Right lobe of liver (tissue), 6 donors: Measurements from ENCODE around the gene NRM. TPM values are rescaled to one million over a fixed set of nuclear protein-coding genes. Genes with fewer than 3 reads are reported as not detected.

ENCODE experiments used
- ATAC-seq, 4 donors: fragments of 200-7000 bp; cut with Tn5 transposase; one replicate each; pipeline ENCODE4 v1.9.1; 2020; ENCODE audit warnings: mild to moderate bottlenecking in 4 of 4, moderate library complexity in 4 of 4
- DNase-seq, 3 donors: peaks; one replicate each; pipeline ENCODE4 v3.0.0-alpha.2; 2020
- H3K27ac ChIP-seq, 3 donors: fragments of 200-600 bp; one replicate each; pipeline ENCODE4 v1.8.0; 2022
- H3K27me3 ChIP-seq, 2 donors: fragments of 200-600 bp; one replicate each; pipeline ENCODE4 v1.8.0; 2022
- H3K36me3 ChIP-seq, 4 donors: fragments of 200-600 bp; sonication (generic) in 1 of 4; one replicate each; pipeline versions ENCODE4 v1.5.1 to v1.8.0; 2017 to 2022; ENCODE audit warnings: control low read depth in 1 of 4
- H3K4me1 ChIP-seq, 4 donors: fragments of 200-600 bp; sonication (generic) in 1 of 4; one replicate each; pipeline versions ENCODE4 v1.5.1 to v1.8.0; 2017 to 2022; ENCODE audit warnings: control low read depth in 1 of 4
- H3K4me3 ChIP-seq, 3 donors: fragments of 200-600 bp; one replicate each; pipeline ENCODE4 v1.8.0; 2022
- H3K9me3 ChIP-seq, 4 donors: fragments of 200-600 bp; sonication (generic) in 1 of 4; one replicate each; pipeline versions ENCODE4 v1.5.1 to v1.8.0; 2017 to 2022; ENCODE audit warnings: control low read depth in 1 of 4
- CTCF ChIP-seq, 4 donors: fragments of 200-600 bp in 3 of 4; fragments of 450-650 bp in 1 of 4; IDR thresholded peaks; one replicate each; pipeline versions ENCODE4 v1.5.1 to v1.8.0; 2016 to 2022; ENCODE audit warnings: antibody characterized with exemption in 4 of 4, mild to moderate bottlenecking in 2 of 4
- POLR2A ChIP-seq: fragments of 450-650 bp; IDR thresholded peaks from one replicate; pipeline ENCODE4 v1.6.1; 2017; ENCODE audit warnings: antibody characterized with exemption, mild to moderate bottlenecking
- WGBS: methylation state at CpG from one replicate; pipeline ENCODE4 v1.1.6; 2018; ENCODE audit warnings: low coverage, low lambda C conversion rate; ENCODE audit not compliant: insufficient coverage; ENCODE audit errors: missing lambda C conversion rate; 5-methylcytosine and 5-hydroxymethylcytosine counted together
- intact Hi-C, 2 donors: fragments of 100-400 bp; cut with DNase I; formaldehyde crosslinking; loops; one replicate each; pipeline versions ENCODE4 v1.11.2 to v1.14.1; 2022
- total RNA-seq, 6 experiments: library from RNA; depleted of rRNA in 2 of 6; stranded (reverse); fragments of >200 nt in 2 of 6; fragmentation: NEBNext Ultra II Directional in 3 of 6; extraction: Animal tissue kit (Norgen Biotek cat#: 25700) in 3 of 6; gene quantifications; one replicate each; pipeline versions ENCODE4 v1.1.0 to v1.2.4, GENCODE V29; 2016 to 2023
- donor health status: DM: no; HTN: yes; CAD: no.
- donor health status: DM: no; HTN: no; CAD: no.
- donor health status: DM: no; HTN: no; CAD: no.
- donor health status: DM: no; HTN: yes; CAD: no.
- donor health status: DM: no; HTN: yes; CAD: no.

NRM gene
- total RNA-seq, 6 experiments from 2014 or later: 1.2 to 2.7 (median 1.9) TPM

DNA sequence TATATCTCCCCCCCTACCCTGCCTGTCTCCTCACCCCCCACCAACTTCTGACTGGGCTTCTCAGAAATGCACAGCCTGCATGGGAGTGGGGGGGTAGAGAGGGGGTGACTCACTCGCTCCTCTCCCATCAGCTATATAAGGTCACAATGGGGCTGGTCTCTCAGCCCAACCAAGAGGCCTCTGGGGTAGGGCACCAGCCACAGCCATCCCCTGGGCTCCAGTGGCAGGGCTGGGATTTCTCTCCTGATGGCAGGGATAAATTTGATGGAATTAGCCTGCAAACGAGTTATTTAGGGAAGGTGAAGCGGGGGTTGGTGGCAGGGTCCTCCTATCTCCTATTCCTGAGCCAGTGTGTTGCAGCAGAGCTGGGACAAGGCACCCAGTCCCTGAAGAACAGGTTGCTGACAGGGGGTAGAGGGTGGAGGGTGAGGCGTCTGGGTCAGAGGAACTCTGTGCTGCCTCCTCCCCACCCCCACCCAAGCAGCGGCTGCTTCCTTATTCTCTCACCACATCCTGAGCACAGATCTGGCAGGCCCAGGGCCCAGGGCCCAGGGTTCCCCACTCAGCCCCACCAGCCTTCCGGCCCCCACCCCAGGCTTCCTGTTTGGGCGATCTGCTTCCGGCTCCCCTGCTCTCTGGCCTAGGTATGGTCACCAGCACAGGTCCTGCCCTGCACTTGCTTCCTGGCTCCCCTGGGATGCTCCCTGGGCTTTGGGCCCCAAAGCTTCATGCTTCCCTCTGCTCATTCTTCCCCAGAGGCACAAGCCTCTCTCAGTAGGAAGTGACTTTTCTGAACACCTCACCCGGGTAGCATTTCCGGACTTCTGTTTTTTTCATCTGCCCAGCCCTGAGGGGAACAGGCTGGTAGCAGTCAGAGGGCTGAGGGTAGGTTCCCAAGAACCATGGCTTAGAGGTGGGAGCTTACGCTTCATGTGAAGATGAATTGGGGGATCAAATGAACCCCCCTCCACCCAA, 8.4 kb downstream of the NRM start:
- H3K36me3 ChIP-seq: peaks cover 0 to 8% (median 1%) of the 10 kb centered on the region in 4 donors
- peak overlapping the region; percentile 70 to 76 (median 75) for H3K4me3 ChIP-seq
- H3K27ac ChIP-seq: peak overlapping the region; percentile 87 to 96 (median 89)
- intact Hi-C loops: no loop called here
- no peaks in the 10 kb centered on the region for H3K27me3 ChIP-seq
- peaks cover 0 to 58% (median 30%) of the 10 kb centered on the region in 4 donors for H3K4me1 ChIP-seq
- 24% methylated on average over 7 of the region's 11 CpGs for WGBS
- ATAC-seq (peak; percentile 10 to 33 (median 21)), DNase-seq (peak; percentile 81 to 89 (median 87))
- TF ChIP-seq CTCF (IDR thresholded peaks at IDR 0.05) (no peak), POLR2A (no peak)
- no peaks in the 10 kb centered on the region for H3K9me3 ChIP-seq

GRCh38 chr6:30681766-30682142, 9.0 kb downstream of the NRM start:
- ATAC-seq (no peak), DNase-seq (peak in 1 of 3 donors; percentile 14)
- WGBS: 53% methylated on average over 4 of the region's 4 CpGs
- no peaks in the 10 kb centered on the region for H3K27me3 ChIP-seq
- H3K36me3 ChIP-seq: peaks cover 0 to 12% (median 4%) of the 10 kb centered on the region in 4 donors
- no peaks in the 10 kb centered on the region for H3K9me3 ChIP-seq
- intact Hi-C loops: loop anchor here in 1 of 2 donors (2.0 kb wide), 1 partner anchor 47 kb away; no protein-coding TSS in a partner anchor
- peak overlapping the region; percentile 87 to 96 (median 89) for H3K27ac ChIP-seq
- H3K4me3 ChIP-seq: peak overlapping the region in 2 of 3 donors; percentile 70 to 75
- TF ChIP-seq POLR2A: no peak
- no peak for TF ChIP-seq CTCF (IDR thresholded peaks at IDR 0.05)
- H3K4me1 ChIP-seq: peaks cover 0 to 64% (median 35%) of the 10 kb centered on the region in 4 donors

DNA sequence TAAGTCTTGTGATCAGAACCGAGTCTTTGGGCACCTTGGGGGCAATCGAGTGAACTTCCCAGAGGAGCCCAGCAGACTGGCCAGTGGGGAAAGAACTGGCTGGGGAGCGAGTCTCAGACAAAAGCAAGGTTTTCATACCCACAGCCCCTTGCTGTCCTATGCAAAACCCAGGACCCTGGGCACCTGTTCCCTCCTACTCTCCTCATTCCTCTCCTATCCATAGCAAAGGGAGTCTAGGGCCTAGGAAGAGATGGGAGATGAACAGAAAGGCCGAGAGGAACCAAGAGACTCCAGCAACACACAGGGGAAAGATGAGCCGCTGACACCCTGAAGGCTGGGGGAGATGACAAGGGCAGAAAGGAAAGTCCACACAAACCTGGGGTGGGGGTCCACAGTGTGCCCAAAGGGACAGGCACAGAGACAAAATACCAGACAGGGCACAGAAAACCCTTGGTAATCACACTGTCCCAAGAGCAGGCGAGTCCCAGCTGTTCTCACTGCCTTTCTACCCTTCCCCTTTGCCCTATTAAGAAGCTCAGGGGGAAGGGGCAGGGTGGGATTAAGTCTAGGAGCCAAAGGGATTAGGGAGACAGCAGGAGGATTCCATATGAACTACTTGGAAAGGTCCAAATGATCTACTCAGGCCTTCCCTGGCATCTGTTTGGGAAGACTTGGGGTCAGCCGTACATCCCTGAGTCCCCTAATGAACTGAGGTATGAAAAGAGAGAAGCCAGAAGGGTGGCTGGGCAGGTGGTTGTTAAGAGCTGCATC, 10.8 kb downstream of the NRM start:
- TF ChIP-seq POLR2A (no peak), CTCF (IDR thresholded peaks at IDR 0.05) (no peak)
- Histone ChIP-seq H3K36me3 (peaks cover 0 to 17% (median 5%) of the 10 kb centered on the region in 4 donors), H3K4me1 (peaks cover 0 to 67% (median 30%) of the 10 kb centered on the region in 4 donors), H3K4me3 (peak overlapping the region; percentile 8 to 34 (median 24)), H3K9me3 (no peaks in the 10 kb centered on the region), H3K27me3 (no peaks in the 10 kb centered on the region), H3K27ac (peak overlapping the region; percentile 60 to 94 (median 84))
- peak in 1 of 4 donors; percentile 0 for ATAC-seq
- peak in 1 of 3 donors; percentile 27 for DNase-seq
- WGBS: 27% methylated on average over 7 of the region's 7 CpGs
- intact Hi-C loops: loop anchor here (2.0 to 10.0 kb wide), 4 partner anchors 43 to 195 kb away; partner anchors contain the start of genes ATAT1 (in 1 of the 2) and HLA-E (in 1 of the 2)
